Measurements from ENCODE around the gene CENPX. TPM values are rescaled to one million over a fixed set of nuclear protein-coding genes. Genes with fewer than 3 reads are reported as not detected.

The CENPX gene
- total RNA-seq, 2 donors from 2014 or later, result 16.5 to 24.4 TPM

GRCh38 chr17:82058855-82059249, 36.2 kb upstream of the CENPX start:
- Histone ChIP-seq H3K9me3 (no peaks in the 10 kb centered on the region), H3K27ac (no peak overlapping the region), H3K4me3 (no peak overlapping the region), H3K27me3 (no peaks in the 10 kb centered on the region), H3K4me1 (peaks cover 10% of the 10 kb centered on the region), H3K36me3 (replicated peaks in 1 of 2; ENCODE audit: insufficient read depth in 1 of 2, low read depth in 2 of 2) (peaks cover 8 to 28% of the 10 kb centered on the region in 2 donors)
- ATAC-seq (no peak), DNase-seq (no peak)
- 88% methylated on average over 7 to 10 of the region's 10 CpGs for WGBS, 2 donors
- intact Hi-C loops (cut with DNase I), result no loop called here
- TF ChIP-seq POLR2A (IDR thresholded peaks at IDR 0.05), result no peak
- TF ChIP-seq, protein P1, sequence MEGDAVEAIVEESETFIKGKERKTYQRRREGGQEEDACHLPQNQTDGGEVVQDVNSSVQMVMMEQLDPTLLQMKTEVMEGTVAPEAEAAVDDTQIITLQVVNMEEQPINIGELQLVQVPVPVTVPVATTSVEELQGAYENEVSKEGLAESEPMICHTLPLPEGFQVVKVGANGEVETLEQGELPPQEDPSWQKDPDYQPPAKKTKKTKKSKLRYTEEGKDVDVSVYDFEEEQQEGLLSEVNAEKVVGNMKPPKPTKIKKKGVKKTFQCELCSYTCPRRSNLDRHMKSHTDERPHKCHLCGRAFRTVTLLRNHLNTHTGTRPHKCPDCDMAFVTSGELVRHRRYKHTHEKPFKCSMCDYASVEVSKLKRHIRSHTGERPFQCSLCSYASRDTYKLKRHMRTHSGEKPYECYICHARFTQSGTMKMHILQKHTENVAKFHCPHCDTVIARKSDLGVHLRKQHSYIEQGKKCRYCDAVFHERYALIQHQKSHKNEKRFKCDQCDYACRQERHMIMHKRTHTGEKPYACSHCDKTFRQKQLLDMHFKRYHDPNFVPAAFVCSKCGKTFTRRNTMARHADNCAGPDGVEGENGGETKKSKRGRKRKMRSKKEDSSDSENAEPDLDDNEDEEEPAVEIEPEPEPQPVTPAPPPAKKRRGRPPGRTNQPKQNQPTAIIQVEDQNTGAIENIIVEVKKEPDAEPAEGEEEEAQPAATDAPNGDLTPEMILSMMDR (IDR thresholded peaks at IDR 0.05), result no peak

DNA sequence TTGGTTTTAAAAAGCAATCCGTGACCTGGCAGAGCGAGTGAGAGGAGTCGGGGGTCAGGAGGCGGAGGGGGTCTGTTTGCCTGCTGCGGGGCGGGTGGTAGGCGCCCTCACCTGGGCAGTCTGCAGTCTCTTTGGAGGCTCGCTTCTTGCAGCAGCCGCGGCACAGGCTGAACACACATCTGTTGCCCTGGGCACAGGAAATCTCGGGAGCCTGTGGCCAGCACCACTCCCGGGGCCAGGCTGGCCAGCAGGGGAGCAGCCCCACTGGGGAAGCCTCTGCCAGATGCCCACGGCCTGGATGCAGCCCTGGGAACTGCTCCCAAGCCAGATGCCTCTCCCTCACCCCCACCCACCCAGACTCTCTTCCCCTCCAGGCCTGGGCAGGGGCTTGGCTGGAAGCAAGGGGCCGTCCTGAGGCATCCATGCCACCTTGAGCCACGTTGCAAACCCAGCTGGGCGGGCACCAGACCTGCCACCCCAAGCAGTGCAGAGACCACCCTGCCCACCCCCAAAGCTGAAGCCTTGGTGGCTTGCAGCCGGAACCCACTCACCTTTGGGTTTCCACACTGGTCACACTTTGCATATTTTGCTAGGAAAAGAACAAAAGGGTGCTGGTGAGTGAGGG, 35.7 kb upstream of the CENPX start:
- WGBS, 2 donors, result 83 to 93% methylated on average over 14 to 17 of the region's 17 CpGs
- intact Hi-C loops (cut with DNase I), result no loop called here
- H3K4me1 ChIP-seq, result peaks cover 10% of the 10 kb centered on the region
- DNase-seq (no peak), ATAC-seq (no peak)
- H3K9me3 ChIP-seq, result no peaks in the 10 kb centered on the region
- H3K27me3 ChIP-seq, result no peaks in the 10 kb centered on the region
- no peak overlapping the region for H3K4me3 ChIP-seq
- TF ChIP-seq, protein P1 (IDR thresholded peaks at IDR 0.05), result no peak
- TF ChIP-seq POLR2A (IDR thresholded peaks at IDR 0.05), result no peak
- H3K36me3 ChIP-seq (replicated peaks in 1 of 2; ENCODE audit: insufficient read depth in 1 of 2, low read depth in 2 of 2), result peaks cover 8 to 28% of the 10 kb centered on the region in 2 donors
- no peak overlapping the region for H3K27ac ChIP-seq

DNA sequence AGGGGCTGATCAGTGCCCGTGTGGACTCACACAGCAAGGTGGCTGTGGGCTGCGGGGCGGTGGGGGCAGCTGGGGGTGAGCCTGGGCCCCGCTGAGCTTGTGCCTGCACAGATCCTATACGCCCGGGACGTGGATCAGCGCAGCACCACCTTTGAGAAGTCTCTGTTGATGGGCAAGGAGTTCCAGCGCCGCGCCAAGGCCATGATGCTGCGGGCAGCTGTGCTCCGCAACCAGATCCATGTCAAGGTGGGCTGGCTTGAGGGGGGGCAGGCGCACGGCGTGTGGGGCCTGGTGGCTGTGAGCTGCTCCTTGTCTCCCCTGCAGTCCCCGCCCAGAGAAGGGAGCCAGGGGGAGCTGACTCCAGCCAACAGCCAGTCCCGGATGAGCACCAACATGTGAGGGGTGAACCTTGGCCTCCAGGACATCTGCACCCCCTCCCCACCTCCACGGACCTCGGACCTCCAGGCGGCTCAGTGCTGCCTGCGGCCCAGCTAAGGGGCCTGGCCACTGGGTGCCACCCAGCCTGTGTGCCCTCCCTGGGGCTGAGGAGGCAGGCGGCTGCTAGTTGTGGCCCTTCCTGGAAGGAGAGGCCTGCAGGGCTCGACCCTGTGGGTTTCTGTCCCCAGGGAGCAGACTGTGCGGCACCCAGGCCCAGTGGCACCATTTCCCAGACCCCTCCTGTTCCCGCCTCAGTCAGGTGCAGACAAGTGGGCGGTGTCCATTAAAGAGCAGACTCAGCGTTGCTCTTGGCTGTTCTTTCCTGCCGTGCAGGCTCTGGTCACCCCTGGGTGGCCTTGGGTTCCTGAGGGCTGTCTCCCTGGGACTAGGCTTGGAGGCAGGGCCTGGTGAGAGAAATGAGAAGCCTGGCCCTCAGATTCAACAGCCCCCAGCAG, 34.3 kb upstream of the CENPX start:
- DNase-seq (no peak), ATAC-seq (no peak)
- no peak for TF ChIP-seq POLR2A (IDR thresholded peaks at IDR 0.05)
- TF ChIP-seq, protein P1 (IDR thresholded peaks at IDR 0.05), result no peak
- Histone ChIP-seq H3K4me3 (no peak overlapping the region), H3K9me3 (no peaks in the 10 kb centered on the region), H3K27ac (no peak overlapping the region), H3K36me3 (replicated peaks in 1 of 2; ENCODE audit: insufficient read depth in 1 of 2, low read depth in 2 of 2) (peaks cover 8 to 28% of the 10 kb centered on the region in 2 donors), H3K4me1 (peaks cover 18% of the 10 kb centered on the region), H3K27me3 (no peaks in the 10 kb centered on the region)
- intact Hi-C loops (cut with DNase I), result no loop called here
- WGBS, 2 donors, result 82 to 91% methylated on average over 13 to 26 of the region's 29 CpGs

DNA sequence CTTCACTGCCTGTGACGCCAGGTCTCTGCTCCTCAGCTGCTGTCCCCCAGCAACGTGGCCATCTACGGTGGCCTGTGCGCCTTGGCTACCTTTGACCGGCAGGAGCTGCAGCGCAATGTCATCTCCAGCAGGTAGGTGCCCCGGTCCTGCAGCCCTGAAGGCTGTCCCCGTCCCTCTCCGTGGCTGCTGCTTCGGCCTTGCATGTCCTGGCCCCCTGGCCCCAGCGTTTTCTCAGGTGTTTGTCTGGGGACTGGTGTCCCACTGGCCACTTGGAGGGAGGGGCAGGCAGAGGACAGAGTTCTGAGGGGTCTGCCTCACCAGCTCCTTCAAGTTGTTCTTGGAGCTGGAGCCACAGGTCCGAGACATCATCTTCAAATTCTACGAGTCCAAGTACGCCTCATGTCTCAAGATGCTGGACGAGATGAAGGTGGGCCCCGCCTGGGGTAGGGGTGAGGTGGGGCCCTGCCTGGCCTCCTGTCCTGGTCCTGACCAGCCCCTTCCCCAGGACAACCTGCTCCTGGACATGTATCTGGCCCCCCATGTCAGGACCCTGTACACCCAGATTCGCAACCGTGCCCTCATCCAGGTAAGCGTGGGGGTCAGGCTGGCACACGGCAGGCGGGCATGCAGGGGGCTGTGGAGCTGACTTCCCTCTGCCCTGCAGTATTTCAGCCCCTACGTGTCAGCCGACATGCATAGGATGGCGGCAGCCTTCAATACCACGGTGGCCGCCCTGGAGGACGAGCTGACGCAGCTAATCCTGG, 33.5 kb upstream of the CENPX start:
- H3K27ac ChIP-seq, result no peak overlapping the region
- peaks cover 8 to 24% of the 10 kb centered on the region in 2 donors for H3K36me3 ChIP-seq (replicated peaks in 1 of 2; ENCODE audit: insufficient read depth in 1 of 2, low read depth in 2 of 2)
- no peaks in the 10 kb centered on the region for H3K9me3 ChIP-seq
- DNase-seq (no peak), ATAC-seq (no peak)
- intact Hi-C loops (cut with DNase I), result no loop called here
- TF ChIP-seq, protein P1 (IDR thresholded peaks at IDR 0.05), result no peak
- TF ChIP-seq POLR2A (IDR thresholded peaks at IDR 0.05), result no peak
- peaks cover 18% of the 10 kb centered on the region for H3K4me1 ChIP-seq
- WGBS, 2 donors, result 90 to 96% methylated on average over 17 to 27 of the region's 28 CpGs
- H3K27me3 ChIP-seq, result no peaks in the 10 kb centered on the region
- no peak overlapping the region for H3K4me3 ChIP-seq

All from body of pancreas (tissue), 4 donors.